WERI-Rb-1 (cell line): ENCODE results near the gene CELA1.
A peak's percentile ranks its signal among the peaks of the same experiment; 100 is the strongest.

Experiments
- DNase-seq: peaks from one replicate; pipeline ENCODE4 v3.0.0-alpha.2; 2020
- H3K27ac ChIP-seq: fragments of 250-450 bp; sonication (Bioruptor Pico); 2 replicates; pipeline ENCODE4 v1.5.1; 2020; ENCODE audit warnings: mild to moderate bottlenecking, moderate library complexity
- H3K27me3 ChIP-seq: fragments of 250-450 bp; sonication (Bioruptor Pico); 2 replicates; pipeline ENCODE4 v1.5.1; 2021; ENCODE audit warnings: mild to moderate bottlenecking, low read depth, moderate library complexity; ENCODE audit not compliant: insufficient read depth, severe bottlenecking
- H3K36me3 ChIP-seq: fragments of 250-450 bp; sonication (Bioruptor Pico); 2 replicates; pipeline ENCODE4 v1.5.1; 2020; ENCODE audit warnings: mild to moderate bottlenecking, moderate library complexity
- H3K4me3 ChIP-seq: 2 replicates; pipeline ENCODE4 v1.5.1; 2011; ENCODE audit warnings: low read depth, mild to moderate bottlenecking, control low read depth, low read length
- H3K9me3 ChIP-seq: fragments of 250-450 bp; sonication (Bioruptor Pico); 2 replicates; pipeline ENCODE4 v1.5.1; 2021; ENCODE audit warnings: mild to moderate bottlenecking, moderate library complexity; ENCODE audit not compliant: severe bottlenecking
- CTCF ChIP-seq: IDR thresholded peaks from 2 replicates; pipeline ENCODE4 v1.5.1; 2011; ENCODE audit warnings: low read depth, mild to moderate bottlenecking, control low read depth, inconsistent platforms, low read length

The CELA1 gene

GRCh38 chr12:51346581-51346980 is at the start of gene CELA1:
Gene CELA1 (minus strand): TSS chr12:51346679. CDS start chr12:51346638, 41 bp downstream.
- TF ChIP-seq CTCF, result no peak
- no peaks in the 10 kb centered on the region for H3K27me3 ChIP-seq
- H3K27ac ChIP-seq, result no peak within 1 kb of the TSS
- no peak for DNase-seq
- no peak within 1 kb of the TSS for H3K4me3 ChIP-seq
- H3K36me3 ChIP-seq, result no peaks in the 10 kb centered on the region
- no peaks in the 10 kb centered on the region for H3K9me3 ChIP-seq

GRCh38 chr12:51395283-51396230 is 49.1 kb upstream of the CELA1 start:
- H3K4me3 ChIP-seq, result no peak overlapping the region
- no peaks in the 10 kb centered on the region for H3K9me3 ChIP-seq
- H3K36me3 ChIP-seq, result no peaks in the 10 kb centered on the region
- H3K27ac ChIP-seq, result no peak overlapping the region
- no peak for TF ChIP-seq CTCF
- DNase-seq, result no peak
- H3K27me3 ChIP-seq, result peaks cover 2% of the 10 kb centered on the region

- H3K36me3 ChIP-seq, result no peaks in the 10 kb centered on the region
- DNase-seq, result no peak
- no peak for TF ChIP-seq CTCF
- no peaks in the 10 kb centered on the region for H3K9me3 ChIP-seq
- peaks cover 2% of the 10 kb centered on the region for H3K27me3 ChIP-seq
- H3K4me3 ChIP-seq, result no peak overlapping the region
- no peak overlapping the region for H3K27ac ChIP-seq
These were observed 47.4 kb upstream of the CELA1 start for GRCh38 chr12:51393676-51394545.

- Histone ChIP-seq H3K27ac (no peak overlapping the region), H3K9me3 (no peaks in the 10 kb centered on the region), H3K27me3 (peaks cover 2% of the 10 kb centered on the region), H3K36me3 (no peaks in the 10 kb centered on the region), H3K4me3 (peak overlapping the region; percentile 74)
- peak; percentile 20 for DNase-seq
- TF ChIP-seq CTCF, result no peak
These were observed 46.2 kb upstream of the CELA1 start for GRCh38 chr12:51392556-51393237.

- no peak for TF ChIP-seq CTCF
- H3K4me3 ChIP-seq, result peak within 1 kb of the TSS; percentile 74
- H3K36me3 ChIP-seq, result no peaks in the 10 kb centered on the region
- no peaks in the 10 kb centered on the region for H3K9me3 ChIP-seq
- H3K27me3 ChIP-seq, result peaks cover 2% of the 10 kb centered on the region
- no peak within 1 kb of the TSS for H3K27ac ChIP-seq
- DNase-seq, result peak; percentile 55
These were observed 45.0 kb upstream of the CELA1 start, which contains the start of gene GALNT6 for GRCh38 chr12:51391283-51392123. Gene GALNT6 (minus strand): TSS chr12:51391406. CDS start chr12:51379781, 11,625 bp downstream.
